GM21576 (cell line): Measurements from ENCODE around the gene BCAT1.
A peak's percentile ranks its signal among the peaks of the same experiment; 100 is the strongest.
"Not testable (repeated sequence)": the region's sequence is repeated elsewhere in the genome, so short reads cannot be mapped to it uniquely, and the experiment has no call there.

ENCODE experiments used
- ATAC-seq: cut with Tn5 transposase; IDR thresholded peaks from one replicate; pipeline ENCODE4 v1.9.1; 2021; ENCODE audit warnings: mild to moderate bottlenecking, moderate library complexity; ENCODE audit not compliant: unreplicated experiment

The BCAT1 gene

DNA sequence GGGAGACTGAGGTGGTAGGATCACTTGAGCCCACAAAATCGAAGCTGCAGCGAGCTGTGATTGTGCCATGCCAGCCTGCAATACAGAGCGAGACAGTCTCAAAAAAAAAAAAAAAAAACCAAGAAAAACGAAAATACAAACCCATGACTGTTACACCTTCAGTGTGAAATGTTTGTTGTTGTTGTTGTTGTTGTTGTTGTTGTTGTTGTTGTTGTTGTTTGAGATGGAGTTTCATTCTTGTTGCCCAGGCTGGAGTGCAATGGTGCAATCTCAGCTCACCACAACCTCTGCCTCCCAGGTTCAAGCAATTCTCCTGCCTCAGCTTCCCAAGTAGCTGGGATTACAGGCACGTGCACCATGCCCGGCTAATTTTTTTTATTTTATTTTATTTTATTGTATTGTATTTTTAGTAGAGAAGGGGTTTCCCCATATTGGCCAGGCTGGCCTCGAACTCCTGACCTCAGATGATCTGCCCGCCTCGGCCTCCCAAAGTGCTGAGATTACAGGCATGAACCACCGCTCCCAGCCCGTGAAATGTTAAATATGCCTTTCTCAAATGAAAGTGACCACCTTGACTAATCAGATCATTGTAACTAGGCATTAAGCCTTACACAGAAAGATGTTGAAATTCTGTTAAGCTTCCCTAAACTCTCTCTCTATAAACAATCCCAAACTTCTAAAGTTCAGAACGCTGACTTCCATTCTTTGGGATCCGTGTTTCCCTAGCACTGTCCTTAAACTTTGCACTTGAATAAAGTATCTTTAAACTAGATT lies 20.2 kb downstream of the BCAT1 start:
- ATAC-seq: not testable (repeated sequence)

- ATAC-seq: no peak
Observed at GRCh38 chr12:24928131-24928530, 20.8 kb downstream of the BCAT1 start.

DNA sequence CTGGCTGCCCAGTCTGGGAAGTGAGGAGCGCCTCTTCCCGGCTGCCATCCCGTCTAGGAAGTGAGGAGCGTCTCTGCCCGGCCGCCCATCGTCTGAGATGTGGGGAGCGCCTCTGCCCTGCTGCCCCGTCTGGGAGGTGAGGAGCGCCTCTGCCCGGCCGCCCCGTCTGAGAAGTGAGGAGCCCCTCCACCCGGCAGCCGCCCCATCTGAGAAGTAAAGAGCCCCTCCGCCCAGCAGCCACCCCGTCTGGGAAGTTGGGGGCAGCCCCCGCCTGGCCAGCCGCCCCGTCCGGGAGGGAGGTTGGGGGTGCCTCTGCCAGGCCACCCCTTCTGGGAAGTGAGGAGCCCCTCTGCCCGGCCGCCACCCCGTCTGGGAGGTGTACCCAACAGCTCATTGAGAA lies 22.8 kb downstream of the BCAT1 start:
- ATAC-seq: not testable (repeated sequence)

GRCh38 chr12:24922090-24922489 lies 26.8 kb downstream of the BCAT1 start:
- no peak for ATAC-seq

DNA sequence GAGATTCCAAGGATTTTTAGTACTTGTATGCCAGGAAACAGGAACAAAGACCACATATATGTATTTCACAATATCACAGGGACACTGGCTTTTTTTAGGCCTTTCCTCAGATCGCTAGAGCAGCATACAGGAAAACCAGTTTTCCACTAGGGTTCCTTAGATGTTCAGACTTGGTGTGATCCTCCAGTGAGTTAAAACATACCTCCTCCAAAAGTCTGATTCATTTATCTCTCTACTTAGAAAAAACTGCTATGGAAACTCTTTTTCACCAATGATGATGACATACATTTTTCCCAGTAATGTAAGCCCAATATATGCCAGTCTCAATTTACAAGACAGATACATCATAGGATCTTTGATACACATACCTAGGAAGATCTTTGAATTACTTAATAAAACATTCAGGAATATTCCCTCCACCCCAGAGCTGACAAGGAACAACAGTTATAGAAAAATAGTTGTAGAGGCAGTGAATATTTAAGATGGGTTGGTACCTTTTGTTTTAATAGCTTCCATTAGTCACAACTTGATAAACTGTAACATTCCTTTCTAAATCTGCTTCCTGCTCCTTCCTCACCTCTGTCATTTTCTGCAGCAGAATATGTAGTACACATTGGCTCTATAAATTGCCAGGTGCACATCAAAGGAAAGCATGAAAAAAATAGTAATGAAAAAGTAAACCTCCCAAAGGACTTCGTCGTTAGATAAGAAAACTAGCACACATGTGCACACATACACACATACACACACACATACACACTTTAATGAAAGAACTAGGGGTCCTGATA lies 27.5 kb downstream of the BCAT1 start:
- no peak for ATAC-seq

- no peak for ATAC-seq
Observed at GRCh38 chr12:24920141-24920540, 28.8 kb downstream of the BCAT1 start.

- ATAC-seq: no peak
Observed at GRCh38 chr12:24919346-24920001, 29.4 kb downstream of the BCAT1 start.

- no peak for ATAC-seq
Observed at GRCh38 chr12:24918596-24918995, 30.3 kb downstream of the BCAT1 start.

GRCh38 chr12:24915501-24915900 lies 33.4 kb downstream of the BCAT1 start:
- ATAC-seq: no peak

DNA sequence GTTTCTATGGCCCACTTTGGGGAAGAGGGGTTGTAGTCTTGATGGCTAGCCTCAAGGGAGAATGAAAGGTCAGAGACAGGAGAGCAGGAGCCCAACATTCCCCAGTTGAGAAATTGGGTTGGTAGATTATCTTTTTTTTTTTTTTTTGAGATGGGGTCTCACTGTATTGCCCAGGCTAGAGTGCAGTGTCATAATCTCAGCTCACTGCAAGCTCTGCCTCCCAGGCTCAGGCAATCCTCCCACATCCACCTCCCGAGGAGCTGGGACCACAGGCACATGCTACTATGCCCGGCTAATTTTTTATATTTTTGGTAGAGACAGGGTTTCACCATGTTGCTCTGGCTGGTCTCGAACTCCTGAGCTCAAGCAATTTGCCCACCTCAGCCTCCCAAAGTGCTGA lies 34.9 kb downstream of the BCAT1 start:
- ATAC-seq: no peak

DNA sequence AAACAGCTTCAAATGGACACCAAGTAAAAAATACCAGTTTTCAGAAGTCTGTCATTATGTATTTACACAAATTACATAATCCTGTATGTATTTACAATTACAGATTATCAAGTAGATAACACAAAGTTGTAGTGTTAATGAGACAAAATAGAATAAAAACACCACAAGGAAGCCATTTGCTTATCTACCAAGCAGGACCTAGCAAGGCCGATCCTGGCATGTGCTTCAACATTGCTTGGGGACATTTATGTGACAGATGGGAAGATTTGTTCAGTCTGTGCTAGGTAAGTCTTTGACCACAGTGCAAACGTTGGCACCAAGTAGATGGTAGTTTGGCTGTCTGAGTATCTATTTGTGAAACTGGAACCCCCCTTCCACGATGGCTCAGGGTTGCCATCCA lies 35.8 kb downstream of the BCAT1 start:
- no peak for ATAC-seq

GRCh38 chr12:24911271-24911791 lies 37.6 kb downstream of the BCAT1 start:
- ATAC-seq: no peak

- not testable (repeated sequence) for ATAC-seq
Observed at GRCh38 chr12:24910192-24910591, 38.7 kb downstream of the BCAT1 start.

DNA sequence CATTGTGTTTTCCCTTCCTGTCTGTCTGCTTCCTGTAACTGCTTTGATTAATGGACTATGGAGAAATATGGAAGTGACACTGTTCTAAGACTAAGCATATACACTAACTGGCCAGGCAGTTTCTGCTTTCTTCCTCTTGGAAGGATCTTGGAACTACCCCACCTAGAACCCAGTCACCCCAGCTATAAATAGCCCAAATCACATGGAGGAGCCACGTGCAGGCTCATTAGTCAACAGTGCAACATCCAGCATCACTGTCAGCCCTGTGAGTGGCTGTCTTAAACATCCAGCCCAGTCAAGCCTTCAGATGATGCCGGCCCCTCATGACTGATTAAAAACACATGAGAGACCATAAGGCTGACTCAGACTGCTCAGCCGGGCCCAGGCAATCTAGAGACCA lies 39.2 kb downstream of the BCAT1 start:
- ATAC-seq: no peak

DNA sequence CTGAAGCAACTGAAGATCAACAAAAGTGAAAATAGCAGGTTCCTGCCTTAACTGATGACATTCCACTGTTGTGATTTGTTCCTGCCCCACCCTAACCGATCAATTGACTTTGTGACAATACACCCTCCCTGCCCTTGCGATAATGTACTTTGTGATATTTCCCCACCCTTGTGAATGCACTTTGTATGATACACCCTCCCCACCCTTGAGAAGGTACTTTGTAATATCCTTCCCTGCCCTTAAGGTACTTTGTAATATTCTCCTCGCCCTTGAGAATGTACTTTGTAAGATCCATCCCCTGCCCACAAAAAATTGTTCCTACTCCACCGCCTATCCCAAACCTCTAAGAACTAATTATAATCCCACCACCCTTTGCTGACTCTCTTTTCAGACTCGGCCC lies 41.4 kb downstream of the BCAT1 start:
- no peak for ATAC-seq

- ATAC-seq: no peak
Observed at GRCh38 chr12:24906141-24906540, 42.8 kb downstream of the BCAT1 start.

DNA sequence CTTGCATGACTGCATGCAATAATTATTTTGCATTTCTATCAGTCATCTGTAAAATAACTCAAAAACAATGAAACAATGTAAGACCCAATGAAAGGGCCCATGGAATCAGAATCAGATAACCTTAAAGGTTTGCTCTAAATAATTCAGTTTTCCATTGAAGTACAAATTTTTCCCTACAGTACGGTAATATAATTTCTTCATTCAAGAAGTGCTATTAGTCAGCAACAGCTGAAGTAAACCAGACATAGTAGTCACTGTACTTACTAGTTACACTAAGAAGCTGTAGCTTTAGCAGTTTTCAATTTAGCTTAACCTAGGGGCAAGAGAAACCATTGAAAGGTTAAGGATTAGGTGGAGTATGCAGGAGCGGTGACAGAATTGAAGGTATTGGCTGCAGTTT lies 43.5 kb downstream of the BCAT1 start:
- no peak for ATAC-seq

DNA sequence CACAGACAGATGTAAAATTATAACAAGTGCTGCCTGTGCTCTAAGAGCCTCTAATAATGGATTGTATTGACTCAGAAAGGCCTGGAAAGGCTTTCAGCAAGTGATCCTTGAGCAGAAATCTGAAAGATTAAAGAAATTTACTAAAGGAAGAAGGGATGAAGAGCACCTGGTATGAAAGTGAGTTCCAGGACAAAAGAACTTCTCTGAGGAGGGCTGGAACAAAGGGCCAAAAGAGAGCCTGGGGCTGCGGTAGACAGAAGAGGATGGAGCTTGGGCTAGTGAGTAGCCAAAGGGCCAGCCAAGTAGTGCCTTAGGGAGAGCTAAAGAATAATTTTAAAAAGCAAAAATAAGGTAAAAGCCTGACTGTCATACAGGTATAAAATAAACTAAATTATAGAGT lies 44.0 kb downstream of the BCAT1 start:
- ATAC-seq: no peak

DNA sequence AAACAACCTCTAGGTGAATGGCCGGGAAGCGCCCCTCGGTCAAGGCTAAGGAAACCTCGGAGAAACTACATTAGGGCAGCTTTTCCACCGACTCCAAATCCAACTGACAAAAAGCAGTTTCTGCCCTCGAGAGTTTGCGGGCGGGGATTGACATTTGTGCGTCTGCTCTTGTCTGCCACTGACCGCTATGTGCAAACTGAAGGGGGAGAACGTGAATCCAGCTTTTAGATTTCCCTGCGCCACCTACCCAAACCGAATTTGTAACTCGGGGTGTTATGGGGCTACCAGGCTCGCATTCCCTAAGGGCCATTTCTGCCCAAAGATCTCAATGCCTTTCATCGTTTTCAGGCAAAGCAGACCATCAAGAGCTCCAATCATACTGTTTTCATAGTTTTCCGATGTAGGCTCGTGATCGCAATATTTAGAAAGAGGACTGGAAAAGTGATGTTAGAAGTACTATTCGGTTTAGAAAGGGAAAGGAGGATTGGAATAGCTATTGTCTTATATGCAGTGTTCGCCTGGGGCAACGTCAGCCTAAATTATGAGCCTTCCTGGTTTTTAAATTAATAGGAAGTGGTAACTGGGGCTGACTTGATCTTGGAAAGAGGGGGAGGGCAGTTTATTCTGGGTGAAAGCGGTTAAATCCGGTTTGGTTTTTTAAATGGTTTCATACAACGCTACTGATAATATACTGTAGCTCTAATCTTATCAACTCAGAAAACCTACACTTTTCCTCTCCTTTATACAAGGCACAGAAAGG lies 45.4 kb downstream of the BCAT1 start:
- ATAC-seq: no peak

DNA sequence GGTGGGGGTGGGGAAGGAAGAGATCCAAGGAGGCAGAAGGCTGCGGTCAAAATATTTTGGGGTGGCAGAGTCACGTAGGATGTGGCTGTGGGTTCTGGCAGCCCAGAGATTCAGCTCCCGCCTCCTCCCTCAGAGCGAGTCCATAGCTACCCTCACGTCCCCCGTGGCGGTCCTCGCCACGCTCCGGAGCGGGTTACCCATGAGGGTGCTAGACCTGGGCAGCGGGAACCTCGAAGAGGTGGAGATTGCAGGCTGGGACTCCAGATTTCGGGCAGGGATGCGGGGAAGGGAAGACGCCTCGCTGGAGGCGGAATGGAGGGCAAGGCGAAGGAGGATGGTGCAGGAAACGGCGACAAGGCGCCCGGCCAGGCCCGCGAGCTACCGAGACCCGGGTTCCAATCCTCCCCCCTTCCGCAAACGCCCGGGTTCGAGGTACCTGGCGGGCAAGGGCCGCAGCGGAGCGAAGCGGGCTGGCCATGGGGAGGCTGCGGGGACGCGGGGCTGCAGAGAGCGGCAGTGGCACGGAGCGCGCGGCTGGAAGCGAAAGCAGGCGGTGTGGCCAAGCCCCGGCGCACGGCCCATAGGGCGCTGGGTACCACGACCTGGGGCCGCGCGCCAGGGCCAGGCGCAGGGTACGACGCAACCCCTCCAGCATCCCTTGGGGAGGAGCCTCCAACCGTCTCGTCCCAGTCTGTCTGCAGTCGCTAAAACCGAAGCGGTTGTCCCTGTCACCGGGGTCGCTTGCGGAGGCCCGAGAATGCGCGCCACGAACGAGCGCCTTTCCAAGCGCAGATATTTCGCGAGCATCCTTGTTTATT lies 46.2 kb downstream of the BCAT1 start:
- peak; percentile 43 for ATAC-seq
